Vagina (tissue), 2 donors: ENCODE measurements around the gene CCDC85B. TPM values are rescaled to one million over a fixed set of nuclear protein-coding genes. Genes with fewer than 3 reads are reported as not detected.
A peak's percentile ranks its signal among the peaks of the same experiment; 100 is the strongest.

Experiments used
- DNase-seq, 2 donors: peaks; one replicate each; pipeline ENCODE4 v3.0.0-alpha.2; 2017; ENCODE audit errors: extremely low spot score in 2 of 2
- H3K27ac ChIP-seq: fragments of 200-600 bp; sonication (generic); one replicate; pipeline ENCODE4 v1.5.1; 2019
- H3K27me3 ChIP-seq: fragments of 200-600 bp; sonication (generic); one replicate; pipeline ENCODE4 v1.5.1; 2019
- H3K36me3 ChIP-seq, 2 donors: fragments of 200-600 bp; sonication (generic); one replicate each; pipeline ENCODE4 v1.5.1; 2017 to 2019
- H3K4me1 ChIP-seq: fragments of 200-600 bp; sonication (generic); one replicate; pipeline ENCODE4 v1.5.1; 2019
- H3K4me3 ChIP-seq, 2 donors: fragments of 200-600 bp; sonication (generic); 1 replicate in 1 of 2; 2 replicates in 1 of 2; pipeline ENCODE4 v1.5.1; 2016 to 2019
- H3K9me3 ChIP-seq: fragments of 200-600 bp; sonication (generic); one replicate; pipeline ENCODE4 v1.5.1; 2019
- CTCF ChIP-seq, 3 experiments: fragments of 450-650 bp in 2 of 3; fragments of 200-600 bp in 1 of 3; sonication (generic) in 1 of 3; IDR thresholded peaks; one replicate each; pipeline ENCODE4 v1.5.1; 2017 to 2019; ENCODE audit warnings: antibody characterized with exemption in 3 of 3, mild to moderate bottlenecking in 2 of 3, moderate library complexity in 2 of 3
- POLR2A ChIP-seq, 2 donors: fragments of 450-650 bp; IDR thresholded peaks; one replicate each; pipeline ENCODE4 v1.6.1; 2017; ENCODE audit warnings: antibody characterized with exemption in 2 of 2, mild to moderate bottlenecking in 2 of 2, moderate library complexity in 2 of 2
- POLR2AphosphoS5 ChIP-seq, 2 donors: sonication (generic); formaldehyde crosslinking; IDR thresholded peaks; one replicate each; pipeline ENCODE4 v1.9.0; 2017; ENCODE audit warnings: antibody characterized with exemption in 2 of 2, mild to moderate bottlenecking in 2 of 2, low read depth in 1 of 2; ENCODE audit not compliant: insufficient read depth in 1 of 2
- intact Hi-C: fragments of 100-400 bp; cut with DNase I; formaldehyde crosslinking; loops from one replicate; pipeline ENCODE4 v1.15.1; 2023
- total RNA-seq: library from RNA; depleted of rRNA; stranded (reverse); fragments of >200 nt; gene quantifications from one replicate; pipeline ENCODE4 v1.2.3, GENCODE V29; 2016

Gene CCDC85B
- total RNA-seq, 1 donor from 2014 or later: 76.4 TPM

GRCh38 chr11:65917434-65918210 is 27.1 kb downstream of the CCDC85B start:
- Histone ChIP-seq H3K27ac (peak overlapping the region; percentile 93), H3K4me1 (peaks cover 68% of the 10 kb centered on the region), H3K36me3 (peaks cover 0 to 9% of the 10 kb centered on the region in 2 donors), H3K27me3 (no peaks in the 10 kb centered on the region), H3K9me3 (no peaks in the 10 kb centered on the region), H3K4me3 (peak overlapping the region; percentile 92)
- TF ChIP-seq POLR2AphosphoS5 (IDR thresholded peaks at IDR 0.05; ENCODE audit: insufficient read depth in 1 of 2, low read depth in 1 of 2) (no peak), CTCF (IDR thresholded peaks at IDR 0.05) (no peak), POLR2A (IDR thresholded peaks at IDR 0.05) (no peak)
- intact Hi-C loops: loop anchor here (2.0 to 5.0 kb wide), 2 partner anchors 27 to 35 kb away; partner anchors contain the start of gene CCDC85B
- no peak for DNase-seq

GRCh38 chr11:65918211-65919140 is 28.0 kb downstream of the CCDC85B start, which contains the start of gene C11orf68:
TSS of gene C11orf68 (minus strand) at chr11:65919062. CDS start at chr11:65919031, 31 bp downstream.
- Histone ChIP-seq H3K4me3 (peak within 1 kb of the TSS; percentile 92), H3K36me3 (peaks cover 0 to 15% of the 10 kb centered on the region in 2 donors), H3K9me3 (no peaks in the 10 kb centered on the region), H3K4me1 (peaks cover 60% of the 10 kb centered on the region), H3K27me3 (no peaks in the 10 kb centered on the region), H3K27ac (peak within 1 kb of the TSS; percentile 93)
- intact Hi-C loops: loop anchor here (2.0 to 5.0 kb wide), 2 partner anchors 28 to 36 kb away; partner anchors contain the start of gene CCDC85B
- DNase-seq: no peak
- peak in 1 of 2 donors; percentile 89 for TF ChIP-seq POLR2A (IDR thresholded peaks at IDR 0.05)
- peak in 1 of 2 donors; percentile 24 for TF ChIP-seq POLR2AphosphoS5 (IDR thresholded peaks at IDR 0.05; ENCODE audit: insufficient read depth in 1 of 2, low read depth in 1 of 2)
- no peak for TF ChIP-seq CTCF (IDR thresholded peaks at IDR 0.05)

- Histone ChIP-seq H3K9me3 (no peaks in the 10 kb centered on the region), H3K4me3 (peak within 1 kb of the TSS; percentile 92), H3K27me3 (no peaks in the 10 kb centered on the region), H3K27ac (peak within 1 kb of the TSS; percentile 93), H3K36me3 (peaks cover 0 to 19% of the 10 kb centered on the region in 2 donors), H3K4me1 (peaks cover 60% of the 10 kb centered on the region)
- peak in 1 of 2 donors; percentile 89 for TF ChIP-seq POLR2A (IDR thresholded peaks at IDR 0.05)
- peak; percentile 47 for TF ChIP-seq POLR2AphosphoS5 (IDR thresholded peaks at IDR 0.05; ENCODE audit: insufficient read depth in 1 of 2, low read depth in 1 of 2)
- TF ChIP-seq CTCF (IDR thresholded peaks at IDR 0.05): peak in 1 of 3 experiments; percentile 31
- peak in 1 of 2 donors; percentile 98 for DNase-seq
- intact Hi-C loops: loop anchor here (2.0 to 5.0 kb wide), 2 partner anchors 28 to 37 kb away; partner anchors contain the start of gene CCDC85B
Observed at GRCh38 chr11:65919141-65919572, 28.7 kb downstream of the CCDC85B start, which contains the start of gene DRAP1. TSS of gene DRAP1 (plus strand) at chr11:65919426. CDS start at chr11:65919502, 76 bp downstream.

DNA sequence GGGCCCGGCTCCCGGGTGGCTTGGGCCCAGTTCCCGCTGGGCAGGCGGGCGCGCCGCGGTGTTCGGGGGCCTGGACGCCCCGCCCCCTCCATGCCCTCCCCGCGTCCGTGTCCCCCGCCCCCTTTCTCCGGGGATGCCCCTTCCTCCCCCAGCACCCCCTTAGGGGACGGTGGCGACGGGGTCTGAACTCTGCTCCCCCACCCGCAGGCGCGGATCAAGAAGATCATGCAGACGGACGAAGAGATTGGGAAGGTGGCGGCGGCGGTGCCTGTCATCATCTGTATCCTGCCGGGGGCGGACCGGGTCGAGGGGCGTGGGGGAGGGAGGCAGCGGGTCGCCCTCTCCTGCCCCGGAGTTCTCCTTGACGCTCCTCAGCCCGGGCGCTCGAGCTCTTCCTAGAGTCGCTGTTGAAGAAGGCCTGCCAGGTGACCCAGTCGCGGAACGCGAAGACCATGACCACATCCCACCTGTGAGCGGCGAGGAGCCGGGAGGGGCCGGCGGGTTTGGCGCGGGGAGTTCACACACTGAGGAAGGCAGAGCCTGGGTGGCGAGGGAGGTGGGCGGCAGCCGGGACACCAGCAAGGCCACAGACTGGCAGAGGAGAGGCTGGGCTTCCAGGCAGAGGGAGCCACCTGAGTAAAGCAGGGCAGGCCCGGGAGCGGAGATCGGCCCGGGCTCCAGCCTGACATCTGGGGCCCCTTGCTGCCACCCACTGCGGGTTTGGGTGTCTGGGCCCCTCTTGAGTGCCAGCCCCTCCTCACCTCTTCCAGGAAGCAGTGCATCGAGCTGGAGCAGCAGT is 29.3 kb downstream of the CCDC85B start:
- Histone ChIP-seq H3K4me1 (peaks cover 54% of the 10 kb centered on the region), H3K36me3 (peaks cover 0 to 19% of the 10 kb centered on the region in 2 donors), H3K9me3 (no peaks in the 10 kb centered on the region), H3K27me3 (no peaks in the 10 kb centered on the region), H3K27ac (peak overlapping the region; percentile 88), H3K4me3 (peak overlapping the region; percentile 72 to 92)
- no peak for DNase-seq
- TF ChIP-seq CTCF (IDR thresholded peaks at IDR 0.05): no peak
- no peak for TF ChIP-seq POLR2A (IDR thresholded peaks at IDR 0.05)
- no peak for TF ChIP-seq POLR2AphosphoS5 (IDR thresholded peaks at IDR 0.05; ENCODE audit: insufficient read depth in 1 of 2, low read depth in 1 of 2)
- intact Hi-C loops: loop anchor here (2.0 to 5.0 kb wide), 3 partner anchors 29 to 43 kb away; partner anchors contain the start of genes CCDC85B and SART1
